ENCODE results near the gene RBM28.

The RBM28 gene

DNA sequence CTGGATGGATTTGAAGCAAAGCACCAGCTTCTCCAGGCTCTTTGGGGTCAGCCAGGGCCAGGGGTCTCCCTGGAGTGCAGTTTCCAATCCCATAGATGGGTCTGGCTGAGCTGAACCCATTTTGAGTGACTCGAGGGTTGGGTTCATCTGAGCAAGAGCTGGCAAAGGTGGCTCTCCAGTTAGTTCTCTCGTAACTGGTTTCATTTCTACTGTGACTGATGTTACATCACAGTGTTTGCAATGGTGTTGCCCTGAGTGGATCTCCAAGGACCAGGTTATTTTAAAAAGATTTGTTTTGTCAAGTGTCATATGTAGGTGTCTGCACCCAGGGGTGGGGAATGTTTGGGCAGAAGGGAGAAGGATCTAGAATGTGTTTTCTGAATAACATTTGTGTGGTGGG lies 88.4 kb downstream of the RBM28 start:
- DNase-seq: no peak

DNA sequence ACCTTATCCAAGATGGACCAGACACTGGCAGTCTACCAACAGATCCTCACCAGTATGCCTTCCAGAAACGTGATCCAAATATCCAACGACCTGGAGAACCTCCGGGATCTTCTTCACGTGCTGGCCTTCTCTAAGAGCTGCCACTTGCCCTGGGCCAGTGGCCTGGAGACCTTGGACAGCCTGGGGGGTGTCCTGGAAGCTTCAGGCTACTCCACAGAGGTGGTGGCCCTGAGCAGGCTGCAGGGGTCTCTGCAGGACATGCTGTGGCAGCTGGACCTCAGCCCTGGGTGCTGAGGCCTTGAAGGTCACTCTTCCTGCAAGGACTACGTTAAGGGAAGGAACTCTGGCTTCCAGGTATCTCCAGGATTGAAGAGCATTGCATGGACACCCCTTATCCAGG lies 89.2 kb downstream of the RBM28 start:
- DNase-seq: no peak

DNA sequence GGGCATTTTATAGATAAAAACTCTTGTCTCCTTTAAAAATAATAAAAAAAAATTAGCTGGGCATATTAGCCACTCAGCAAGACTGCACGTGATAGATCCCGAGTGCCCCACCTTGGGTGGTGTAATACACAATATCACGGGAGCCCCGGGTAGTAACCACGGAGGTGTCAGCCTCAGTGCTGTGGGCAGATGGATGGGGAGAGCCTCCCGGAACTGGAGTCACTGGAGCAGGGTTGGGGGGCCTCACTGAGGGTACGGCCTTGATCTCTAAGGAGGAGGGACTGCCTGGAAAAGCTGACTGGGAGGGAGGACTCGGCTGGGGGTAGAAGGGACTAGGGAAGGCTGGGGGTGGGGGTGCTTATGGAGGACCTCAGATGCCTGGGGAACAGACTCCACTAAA lies 90.0 kb downstream of the RBM28 start:
- DNase-seq: no peak

DNA sequence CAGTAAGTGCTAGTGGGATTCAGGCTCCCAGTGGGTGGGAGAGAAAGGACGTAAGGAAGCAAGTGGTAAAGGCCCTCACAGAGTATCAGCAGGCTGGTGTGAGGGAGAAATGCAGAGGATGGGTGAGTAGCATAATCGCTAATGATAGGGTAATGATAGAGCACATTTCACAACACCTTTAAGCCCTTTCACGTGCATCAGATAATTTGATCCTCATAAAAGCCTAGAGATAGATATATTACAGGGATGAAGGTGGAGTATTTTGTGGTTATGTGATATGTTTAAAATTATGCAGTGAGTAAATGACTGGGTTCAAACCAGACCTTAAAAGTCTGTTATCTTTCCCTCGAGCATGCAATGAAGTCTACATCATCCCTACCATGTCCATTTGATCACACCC lies 92.4 kb downstream of the RBM28 start:
- DNase-seq: no peak

All from NCI-H2081 (cell line).